ENCODE measurements around the gene CEP290.

CEP290 gene

GRCh38 chr12:88163371-88163770 lies 21.5 kb upstream of the CEP290 start (continued):
- TF ChIP-seq, protein P1, sequence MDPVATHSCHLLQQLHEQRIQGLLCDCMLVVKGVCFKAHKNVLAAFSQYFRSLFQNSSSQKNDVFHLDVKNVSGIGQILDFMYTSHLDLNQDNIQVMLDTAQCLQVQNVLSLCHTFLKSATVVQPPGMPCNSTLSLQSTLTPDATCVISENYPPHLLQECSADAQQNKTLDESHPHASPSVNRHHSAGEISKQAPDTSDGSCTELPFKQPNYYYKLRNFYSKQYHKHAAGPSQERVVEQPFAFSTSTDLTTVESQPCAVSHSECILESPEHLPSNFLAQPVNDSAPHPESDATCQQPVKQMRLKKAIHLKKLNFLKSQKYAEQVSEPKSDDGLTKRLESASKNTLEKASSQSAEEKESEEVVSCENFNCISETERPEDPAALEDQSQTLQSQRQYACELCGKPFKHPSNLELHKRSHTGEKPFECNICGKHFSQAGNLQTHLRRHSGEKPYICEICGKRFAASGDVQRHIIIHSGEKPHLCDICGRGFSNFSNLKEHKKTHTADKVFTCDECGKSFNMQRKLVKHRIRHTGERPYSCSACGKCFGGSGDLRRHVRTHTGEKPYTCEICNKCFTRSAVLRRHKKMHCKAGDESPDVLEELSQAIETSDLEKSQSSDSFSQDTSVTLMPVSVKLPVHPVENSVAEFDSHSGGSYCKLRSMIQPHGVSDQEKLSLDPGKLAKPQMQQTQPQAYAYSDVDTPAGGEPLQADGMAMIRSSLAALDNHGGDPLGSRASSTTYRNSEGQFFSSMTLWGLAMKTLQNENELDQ (tag by site-specific recombination; IDR thresholded peaks at IDR 0.05; ENCODE audit: low read depth): no peak
- TF ChIP-seq ZNF654 (tag by site-specific recombination; IDR thresholded peaks at IDR 0.05; ENCODE audit: low read depth): no peak
- no peak for TF ChIP-seq KLF16 (tag by site-specific recombination; IDR thresholded peaks at IDR 0.05)
- TF ChIP-seq, protein P2, sequence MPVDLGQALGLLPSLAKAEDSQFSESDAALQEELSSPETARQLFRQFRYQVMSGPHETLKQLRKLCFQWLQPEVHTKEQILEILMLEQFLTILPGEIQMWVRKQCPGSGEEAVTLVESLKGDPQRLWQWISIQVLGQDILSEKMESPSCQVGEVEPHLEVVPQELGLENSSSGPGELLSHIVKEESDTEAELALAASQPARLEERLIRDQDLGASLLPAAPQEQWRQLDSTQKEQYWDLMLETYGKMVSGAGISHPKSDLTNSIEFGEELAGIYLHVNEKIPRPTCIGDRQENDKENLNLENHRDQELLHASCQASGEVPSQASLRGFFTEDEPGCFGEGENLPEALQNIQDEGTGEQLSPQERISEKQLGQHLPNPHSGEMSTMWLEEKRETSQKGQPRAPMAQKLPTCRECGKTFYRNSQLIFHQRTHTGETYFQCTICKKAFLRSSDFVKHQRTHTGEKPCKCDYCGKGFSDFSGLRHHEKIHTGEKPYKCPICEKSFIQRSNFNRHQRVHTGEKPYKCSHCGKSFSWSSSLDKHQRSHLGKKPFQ (tag by site-specific recombination; IDR thresholded peaks at IDR 0.05): no peak
- TF ChIP-seq ZNF76 (tag by site-specific recombination; IDR thresholded peaks at IDR 0.05; ENCODE audit: borderline replicate concordance, low read depth): no peak
- TF ChIP-seq, protein P3, sequence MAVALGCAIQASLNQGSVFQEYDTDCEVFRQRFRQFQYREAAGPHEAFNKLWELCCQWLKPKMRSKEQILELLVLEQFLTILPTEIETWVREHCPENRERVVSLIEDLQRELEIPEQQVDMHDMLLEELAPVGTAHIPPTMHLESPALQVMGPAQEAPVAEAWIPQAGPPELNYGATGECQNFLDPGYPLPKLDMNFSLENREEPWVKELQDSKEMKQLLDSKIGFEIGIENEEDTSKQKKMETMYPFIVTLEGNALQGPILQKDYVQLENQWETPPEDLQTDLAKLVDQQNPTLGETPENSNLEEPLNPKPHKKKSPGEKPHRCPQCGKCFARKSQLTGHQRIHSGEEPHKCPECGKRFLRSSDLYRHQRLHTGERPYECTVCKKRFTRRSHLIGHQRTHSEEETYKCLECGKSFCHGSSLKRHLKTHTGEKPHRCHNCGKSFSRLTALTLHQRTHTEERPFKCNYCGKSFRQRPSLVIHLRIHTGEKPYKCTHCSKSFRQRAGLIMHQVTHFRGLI (tag by site-specific recombination; IDR thresholded peaks at IDR 0.05): no peak

DNA sequence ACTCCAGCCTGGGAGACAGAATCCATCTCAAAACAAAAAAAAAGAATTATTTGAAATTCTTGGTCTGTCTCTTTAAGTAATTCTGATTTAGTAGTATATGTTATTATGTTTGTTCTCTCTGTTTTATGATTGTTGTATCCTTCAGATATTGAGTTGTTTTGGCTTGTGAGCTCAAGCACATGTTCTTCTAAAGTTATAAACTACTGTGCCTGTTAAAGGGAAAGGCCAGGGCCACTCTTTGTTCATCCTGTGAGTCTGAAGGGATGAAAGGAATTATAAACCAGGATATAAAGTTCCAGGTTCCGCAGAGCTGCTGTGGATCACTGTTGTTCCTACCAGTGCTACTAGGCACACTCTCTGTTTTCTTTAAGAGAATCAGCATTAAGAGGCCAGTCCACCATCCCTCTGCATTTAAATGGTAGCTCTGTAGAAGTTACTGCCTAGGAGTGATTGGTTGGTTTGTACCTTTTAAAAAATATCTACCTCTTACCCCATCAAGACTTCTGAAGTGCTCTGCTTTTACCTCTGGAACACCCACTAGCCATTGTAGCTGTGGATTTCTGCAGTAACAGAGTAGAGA lies 14.3 kb upstream of the CEP290 start:
- Histone ChIP-seq H3K4me3 (ENCODE audit: low read depth, low read length) (no peak overlapping the region), H3K4me1 (ENCODE audit: control insufficient read depth, insufficient read depth, low read length) (no peaks in the 10 kb centered on the region), H3K27ac (ENCODE audit: extremely low read depth, low read depth, low read length) (no peak overlapping the region), H3K36me3 (ENCODE audit: control insufficient read depth in 2 of 2, insufficient read depth in 1 of 2, low read length in 2 of 2) (peaks cover 12 to 17% of the 10 kb centered on the region in 2 experiments), H3K9me3 (ENCODE audit: control insufficient read depth, insufficient read depth, low read depth, low read length) (no peaks in the 10 kb centered on the region)
- ChIA-PET POLR2A (interaction anchor here (1.6 kb wide), 1 partner anchor 14 kb away, joined by 4 read pairs; the partner anchor contains the start of genes CEP290 and TMTC3), CTCF (interaction anchor here (0.5 to 2.8 kb wide), 3 partner anchors 40 to 861 kb away, joined by 3 to 12 read pairs (median 5); no protein-coding TSS in a partner anchor)
- TF ChIP-seq ZNF629 (tag by site-specific recombination; IDR thresholded peaks at IDR 0.05) (no peak), ZFP3 (tag by site-specific recombination; IDR thresholded peaks at IDR 0.05; ENCODE audit: low read depth) (no peak), GLIS2 (tag by site-specific recombination; IDR thresholded peaks at IDR 0.05) (no peak), SP3 (tag by site-specific recombination; IDR thresholded peaks at IDR 0.05) (no peak), ZNF549 (tag by site-specific recombination; IDR thresholded peaks at IDR 0.05) (no peak), GFI1B (tag by site-specific recombination; IDR thresholded peaks at IDR 0.05) (no peak), ZNF274 (IDR thresholded peaks at IDR 0.05; ENCODE audit: low read length) (no peak), ZNF274 (tag by site-specific recombination; IDR thresholded peaks at IDR 0.05; ENCODE audit: borderline replicate concordance) (no peak), ZNF600 (tag by site-specific recombination; IDR thresholded peaks at IDR 0.05) (no peak), KLF17 (tag by site-specific recombination; IDR thresholded peaks at IDR 0.05) (no peak), ZNF266 (tag by site-specific recombination; IDR thresholded peaks at IDR 0.05; ENCODE audit: low read depth) (no peak), ZNF350 (tag by site-specific recombination; IDR thresholded peaks at IDR 0.05) (no peak), REST (tag by site-specific recombination; IDR thresholded peaks at IDR 0.05) (no peak), KLF16 (tag by site-specific recombination; IDR thresholded peaks at IDR 0.05) (no peak), ZBTB17 (tag by site-specific recombination; IDR thresholded peaks at IDR 0.05) (no peak), ZNF16 (tag by site-specific recombination; IDR thresholded peaks at IDR 0.05; ENCODE audit: low read depth) (no peak), ZNF837 (tag by site-specific recombination; IDR thresholded peaks at IDR 0.05) (no peak)
- TF ChIP-seq, protein P4, sequence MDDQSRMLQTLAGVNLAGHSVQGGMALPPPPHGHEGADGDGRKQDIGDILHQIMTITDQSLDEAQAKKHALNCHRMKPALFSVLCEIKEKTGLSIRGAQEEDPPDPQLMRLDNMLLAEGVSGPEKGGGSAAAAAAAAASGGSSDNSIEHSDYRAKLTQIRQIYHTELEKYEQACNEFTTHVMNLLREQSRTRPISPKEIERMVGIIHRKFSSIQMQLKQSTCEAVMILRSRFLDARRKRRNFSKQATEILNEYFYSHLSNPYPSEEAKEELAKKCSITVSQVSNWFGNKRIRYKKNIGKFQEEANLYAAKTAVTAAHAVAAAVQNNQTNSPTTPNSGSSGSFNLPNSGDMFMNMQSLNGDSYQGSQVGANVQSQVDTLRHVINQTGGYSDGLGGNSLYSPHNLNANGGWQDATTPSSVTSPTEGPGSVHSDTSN (CRISPR knock-in tag; IDR thresholded peaks at IDR 0.05): no peak

Measured in HEK293 (cell line).